Progenitor cell of endocrine pancreas (in vitro differentiated cells): ENCODE measurements around the gene ZNF688. TPM values are rescaled to one million over a fixed set of nuclear protein-coding genes. Genes with fewer than 3 reads are reported as not detected.

Source experiments
- DNase-seq: peaks from one replicate; pipeline ENCODE4 v3.0.0; 2021; ENCODE audit warnings: low spot score; ENCODE audit not compliant: unreplicated experiment
- H3K27ac Mint-ChIP-seq: 2 replicates; pipeline ENCODE4 v1.8.0; 2021; ENCODE audit warnings: mild to moderate bottlenecking, moderate library complexity, mixed read lengths
- H3K27me3 Mint-ChIP-seq: 2 replicates; pipeline ENCODE4 v1.8.0; 2021; ENCODE audit warnings: mixed read lengths
- H3K36me3 Mint-ChIP-seq: 2 replicates; pipeline ENCODE4 v1.8.0; 2022; ENCODE audit warnings: mixed read lengths; ENCODE audit not compliant: insufficient read depth
- H3K4me1 Mint-ChIP-seq: 2 replicates; pipeline ENCODE4 v1.8.0; 2021; ENCODE audit warnings: low read depth, mixed read lengths
- H3K4me3 Mint-ChIP-seq: 2 replicates; pipeline ENCODE4 v1.8.0; 2021; ENCODE audit warnings: low read depth, mild to moderate bottlenecking, moderate library complexity, mixed read lengths
- H3K9me3 Mint-ChIP-seq: 2 replicates; pipeline ENCODE4 v1.8.0; 2021; ENCODE audit warnings: low read depth, mixed read lengths
- CTCF ChIP-seq: fragments of 200-600 bp; sonication (generic); IDR thresholded peaks from one replicate; pipeline ENCODE4 v1.5.0; 2021; ENCODE audit warnings: antibody characterized with exemption, mild to moderate bottlenecking; ENCODE audit not compliant: unreplicated experiment
- total RNA-seq: library from RNA; stranded (reverse); gene quantifications from 2 replicates; pipeline ENCODE4 v1.2.1, GENCODE V29; 2021

Gene ZNF688
- total RNA-seq, 1 donor from 2014 or later = 20.0 TPM

DNA sequence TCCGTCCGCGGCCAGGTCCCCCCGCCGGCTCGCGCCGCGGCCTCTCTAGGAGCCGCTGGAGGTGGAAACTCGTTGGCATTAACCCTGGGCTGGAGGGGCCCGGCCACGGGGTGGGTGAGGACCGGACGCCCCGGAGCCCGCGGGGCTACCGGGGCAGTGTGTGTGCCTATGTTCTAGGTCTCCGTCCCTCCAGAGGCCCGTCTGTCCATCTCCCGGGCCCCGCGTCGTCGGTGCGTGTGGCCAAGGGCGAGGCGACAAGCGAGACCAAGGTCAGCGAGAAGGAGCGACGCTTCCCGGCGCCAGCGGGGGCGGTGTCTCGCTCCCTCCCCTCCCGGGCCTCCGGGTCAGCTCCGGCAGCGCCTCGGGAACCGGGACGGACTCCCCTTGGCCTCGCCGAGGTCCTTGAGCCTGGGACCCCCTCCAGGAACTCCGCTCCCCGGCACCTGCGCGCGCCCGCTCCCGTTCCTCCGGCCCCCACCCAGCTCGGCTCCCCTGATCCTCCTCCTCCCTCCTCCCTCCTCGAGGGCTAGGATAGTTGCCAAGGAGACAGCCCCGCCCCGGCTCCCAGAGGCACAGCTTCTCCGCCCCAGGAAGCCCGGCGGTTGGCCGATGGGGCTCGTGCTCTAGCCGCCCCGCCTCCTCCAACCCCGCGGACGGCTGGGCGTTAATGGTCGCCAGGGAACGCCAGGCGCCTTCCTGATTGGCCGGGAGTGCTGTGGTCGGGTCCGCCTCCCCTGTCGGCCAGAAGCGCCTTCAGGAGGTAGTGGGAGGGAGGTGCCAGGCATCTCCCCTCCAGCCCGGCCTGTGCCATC, 44.5 kb downstream of the ZNF688 start:
- H3K9me3 Mint-ChIP-seq = no peaks in the 10 kb centered on the region
- peak; percentile 55 for TF ChIP-seq CTCF
- H3K4me1 Mint-ChIP-seq = peaks cover 30% of the 10 kb centered on the region
- H3K27ac Mint-ChIP-seq = peak overlapping the region; percentile 96
- no peaks in the 10 kb centered on the region for H3K27me3 Mint-ChIP-seq
- peaks cover 10% of the 10 kb centered on the region for H3K36me3 Mint-ChIP-seq
- H3K4me3 Mint-ChIP-seq = peak overlapping the region; percentile 75
- DNase-seq = peak; percentile 97

GRCh38 chr16:30526137-30526822, 45.2 kb downstream of the ZNF688 start, which contains the start of gene ZNF768:
TSS of gene ZNF768 (minus strand) at chr16:30526566. CDS start at chr16:30526413, 153 bp downstream.
- DNase-seq = peak; percentile 59
- TF ChIP-seq CTCF = no peak
- Mint-ChIP-seq H3K27ac (peak within 1 kb of the TSS; percentile 96), H3K4me3 (peak within 1 kb of the TSS; percentile 84), H3K36me3 (peaks cover 7% of the 10 kb centered on the region), H3K4me1 (peaks cover 31% of the 10 kb centered on the region), H3K9me3 (no peaks in the 10 kb centered on the region), H3K27me3 (no peaks in the 10 kb centered on the region)

DNA sequence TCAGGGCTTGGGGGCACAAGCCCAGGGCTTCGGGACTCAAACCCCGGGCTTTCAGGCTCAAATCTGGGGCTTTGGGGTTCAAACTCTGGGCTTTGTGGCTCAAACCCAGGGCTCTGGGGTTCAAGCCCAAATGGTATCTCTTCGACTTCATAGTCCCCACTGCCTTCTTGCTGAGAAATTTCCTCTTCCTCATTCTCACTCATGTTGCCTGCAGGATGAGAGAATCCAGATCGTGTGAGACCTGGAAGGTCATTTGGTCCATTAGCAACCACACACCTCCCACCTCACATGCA, 45.7 kb downstream of the ZNF688 start:
- H3K4me1 Mint-ChIP-seq = peaks cover 30% of the 10 kb centered on the region
- DNase-seq = no peak
- peak overlapping the region; percentile 91 for H3K27ac Mint-ChIP-seq
- no peak for TF ChIP-seq CTCF
- no peaks in the 10 kb centered on the region for H3K27me3 Mint-ChIP-seq
- H3K36me3 Mint-ChIP-seq = peaks cover 5% of the 10 kb centered on the region
- peak overlapping the region; percentile 84 for H3K4me3 Mint-ChIP-seq
- no peaks in the 10 kb centered on the region for H3K9me3 Mint-ChIP-seq

- no peak overlapping the region for H3K4me3 Mint-ChIP-seq
- H3K36me3 Mint-ChIP-seq = peaks cover 2% of the 10 kb centered on the region
- no peak for DNase-seq
- no peaks in the 10 kb centered on the region for H3K27me3 Mint-ChIP-seq
- peaks cover 26% of the 10 kb centered on the region for H3K4me1 Mint-ChIP-seq
- H3K9me3 Mint-ChIP-seq = no peaks in the 10 kb centered on the region
- H3K27ac Mint-ChIP-seq = peak overlapping the region; percentile 24
- no peak for TF ChIP-seq CTCF
Measured at GRCh38 chr16:30524575-30525568, 46.6 kb downstream of the ZNF688 start.
